ENCODE results near the gene PAXIP1.

PAXIP1 gene

DNA sequence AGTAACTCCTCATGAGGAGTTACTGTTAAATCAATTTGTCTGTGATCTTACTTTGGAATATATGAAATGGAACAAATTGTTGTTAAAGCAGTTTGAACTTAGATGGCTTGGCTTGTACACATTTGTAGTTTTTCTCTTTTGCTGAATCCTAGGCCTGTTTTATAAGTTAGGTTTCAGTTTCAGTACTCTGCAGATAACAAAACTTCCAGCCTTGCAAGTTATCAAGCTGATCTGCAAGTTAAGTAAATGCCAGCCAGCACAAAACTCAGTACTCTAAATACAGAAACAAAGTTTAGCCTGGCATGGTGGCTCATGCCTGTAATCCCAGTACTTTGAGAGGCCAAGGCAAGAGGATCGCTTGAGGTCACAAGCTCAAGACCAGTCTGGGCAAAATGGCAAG, 25.0 kb upstream of the PAXIP1 start:
- in situ Hi-C loops (cut with MboI; ENCODE audit: low sequenced_read_pairs, unreplicated experiment): no loop called here
- TF ChIP-seq, protein P1, sequence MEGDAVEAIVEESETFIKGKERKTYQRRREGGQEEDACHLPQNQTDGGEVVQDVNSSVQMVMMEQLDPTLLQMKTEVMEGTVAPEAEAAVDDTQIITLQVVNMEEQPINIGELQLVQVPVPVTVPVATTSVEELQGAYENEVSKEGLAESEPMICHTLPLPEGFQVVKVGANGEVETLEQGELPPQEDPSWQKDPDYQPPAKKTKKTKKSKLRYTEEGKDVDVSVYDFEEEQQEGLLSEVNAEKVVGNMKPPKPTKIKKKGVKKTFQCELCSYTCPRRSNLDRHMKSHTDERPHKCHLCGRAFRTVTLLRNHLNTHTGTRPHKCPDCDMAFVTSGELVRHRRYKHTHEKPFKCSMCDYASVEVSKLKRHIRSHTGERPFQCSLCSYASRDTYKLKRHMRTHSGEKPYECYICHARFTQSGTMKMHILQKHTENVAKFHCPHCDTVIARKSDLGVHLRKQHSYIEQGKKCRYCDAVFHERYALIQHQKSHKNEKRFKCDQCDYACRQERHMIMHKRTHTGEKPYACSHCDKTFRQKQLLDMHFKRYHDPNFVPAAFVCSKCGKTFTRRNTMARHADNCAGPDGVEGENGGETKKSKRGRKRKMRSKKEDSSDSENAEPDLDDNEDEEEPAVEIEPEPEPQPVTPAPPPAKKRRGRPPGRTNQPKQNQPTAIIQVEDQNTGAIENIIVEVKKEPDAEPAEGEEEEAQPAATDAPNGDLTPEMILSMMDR (IDR thresholded peaks at IDR 0.05; ENCODE audit: borderline replicate concordance, control extremely low read depth, extremely low read depth, insufficient read depth, missing control alignments): no peak
- DNase-seq (ENCODE audit: low spot score): no peak

DNA sequence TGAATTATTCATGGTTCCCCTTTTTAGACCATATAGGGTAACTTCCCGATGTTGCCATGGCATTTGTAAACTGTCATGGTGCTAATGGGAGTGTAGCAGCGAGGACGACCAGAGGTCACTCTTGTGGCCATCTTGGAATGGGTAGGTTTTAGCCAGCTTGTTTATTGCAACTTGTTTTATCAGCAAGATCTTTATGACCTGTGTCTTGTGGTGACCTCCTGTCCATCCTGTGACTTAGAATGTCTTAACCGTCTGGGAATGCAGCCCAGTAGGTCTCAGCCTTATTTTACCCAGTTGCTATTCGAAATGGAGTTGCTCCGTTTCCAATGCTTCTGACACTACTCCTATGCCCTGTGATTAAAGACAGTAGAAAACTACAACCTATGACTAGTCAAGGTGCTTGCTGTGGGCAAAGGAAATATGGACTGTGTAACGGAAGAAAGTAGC, 18.8 kb upstream of the PAXIP1 start:
- no peak for DNase-seq (ENCODE audit: low spot score)
- in situ Hi-C loops (cut with MboI; ENCODE audit: low sequenced_read_pairs, unreplicated experiment): no loop called here
- TF ChIP-seq, protein P1 (IDR thresholded peaks at IDR 0.05; ENCODE audit: borderline replicate concordance, control extremely low read depth, extremely low read depth, insufficient read depth, missing control alignments): no peak

DNA sequence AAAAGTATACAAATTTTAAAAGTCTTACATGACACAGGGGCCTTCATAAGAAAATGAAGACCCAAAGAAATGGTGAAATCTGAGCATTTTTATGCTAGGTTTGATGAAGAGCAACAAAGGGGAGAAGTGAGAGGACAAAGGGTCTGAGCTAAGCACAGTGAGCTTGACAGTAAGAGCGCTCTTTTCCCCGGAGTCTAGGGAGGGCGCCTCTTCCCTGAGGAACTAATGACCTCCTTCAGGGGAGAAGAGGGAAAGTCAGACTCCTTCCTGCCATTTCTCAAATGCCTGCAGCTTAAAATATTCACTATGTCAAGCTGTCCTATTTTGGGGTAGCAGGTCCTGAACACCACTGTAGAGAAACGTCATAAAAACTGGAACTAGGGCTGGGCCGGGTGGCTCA, 18.1 kb upstream of the PAXIP1 start:
- in situ Hi-C loops (cut with MboI; ENCODE audit: low sequenced_read_pairs, unreplicated experiment): no loop called here
- TF ChIP-seq, protein P1 (IDR thresholded peaks at IDR 0.05; ENCODE audit: borderline replicate concordance, control extremely low read depth, extremely low read depth, insufficient read depth, missing control alignments): no peak
- DNase-seq (ENCODE audit: low spot score): no peak

DNA sequence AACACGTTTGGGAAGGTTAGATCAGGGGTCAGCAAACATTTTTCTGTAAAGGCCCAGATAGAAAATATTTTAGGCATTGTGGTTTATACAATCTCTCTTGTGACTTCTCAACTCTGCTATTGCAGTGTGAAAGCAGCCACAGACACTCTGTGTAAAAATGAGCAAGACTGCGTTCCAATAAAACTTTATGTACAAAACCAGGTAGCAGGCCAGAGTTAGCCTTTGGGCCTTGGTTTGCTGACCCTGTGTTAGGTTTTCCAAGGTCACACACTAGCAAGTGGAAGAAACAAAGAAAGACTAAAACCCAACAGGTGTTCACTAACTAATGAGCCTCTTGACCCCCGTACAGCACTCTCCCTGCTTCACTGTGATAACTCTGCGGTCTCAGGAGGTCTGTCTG, 14.9 kb upstream of the PAXIP1 start:
- DNase-seq (ENCODE audit: low spot score): no peak
- TF ChIP-seq, protein P1 (IDR thresholded peaks at IDR 0.05; ENCODE audit: borderline replicate concordance, control extremely low read depth, extremely low read depth, insufficient read depth, missing control alignments): no peak
- in situ Hi-C loops (cut with MboI; ENCODE audit: low sequenced_read_pairs, unreplicated experiment): no loop called here

DNA sequence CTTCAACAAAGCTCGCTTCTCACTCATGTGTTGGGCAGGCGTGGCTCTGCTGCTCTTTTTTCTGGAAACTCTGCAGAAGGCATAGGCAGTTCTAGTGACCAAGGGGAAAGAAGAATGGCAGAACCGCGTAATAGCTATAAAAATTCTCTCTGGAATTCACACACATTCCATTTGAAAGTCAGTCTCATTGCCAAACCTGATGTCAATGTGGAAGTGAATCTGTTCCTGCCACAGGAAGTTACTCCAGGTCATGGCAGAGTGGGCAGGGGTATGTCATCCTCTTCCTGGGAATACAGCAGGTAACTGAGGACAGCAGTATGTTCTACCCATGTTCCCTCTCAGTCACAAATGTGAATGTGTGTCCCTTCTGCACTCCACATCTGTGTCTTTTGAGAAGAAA, 8.2 kb upstream of the PAXIP1 start:
- no peak for DNase-seq (ENCODE audit: low spot score)
- in situ Hi-C loops (cut with MboI; ENCODE audit: low sequenced_read_pairs, unreplicated experiment): no loop called here
- TF ChIP-seq, protein P1 (IDR thresholded peaks at IDR 0.05; ENCODE audit: borderline replicate concordance, control extremely low read depth, extremely low read depth, insufficient read depth, missing control alignments): no peak

DNA sequence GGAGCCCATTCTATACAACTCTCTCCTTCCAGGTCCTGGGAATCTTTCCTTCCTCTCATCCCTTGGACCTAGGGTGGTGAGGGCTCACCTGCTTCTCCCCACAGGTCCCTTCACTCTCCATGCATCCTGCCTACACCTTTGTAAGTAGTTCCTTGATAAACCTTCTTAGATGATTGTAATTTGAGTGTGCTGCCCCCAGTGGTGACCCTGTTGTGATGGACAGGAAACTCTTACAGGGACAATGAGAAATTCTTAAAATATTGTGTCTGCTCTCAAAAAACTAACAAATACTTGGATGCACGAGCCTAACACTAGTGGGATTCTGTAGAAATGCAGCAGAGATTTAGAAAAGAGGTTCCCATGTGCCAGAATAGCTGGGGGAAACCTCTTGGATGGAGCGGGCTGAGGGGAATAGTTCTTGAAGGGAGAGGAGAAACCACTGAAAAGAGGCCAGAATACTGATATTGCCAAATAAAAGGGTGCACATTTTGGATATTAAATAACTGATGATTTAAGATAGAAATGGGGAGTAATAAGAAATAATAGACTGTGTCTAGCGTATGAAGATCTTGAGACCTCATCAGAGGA, 6.7 kb upstream of the PAXIP1 start:
- TF ChIP-seq, protein P1 (IDR thresholded peaks at IDR 0.05; ENCODE audit: borderline replicate concordance, control extremely low read depth, extremely low read depth, insufficient read depth, missing control alignments): peak; percentile 44
- in situ Hi-C loops (cut with MboI; ENCODE audit: low sequenced_read_pairs, unreplicated experiment): no loop called here
- no peak for DNase-seq (ENCODE audit: low spot score)

Measured in GM13976 (cell line).